ENCODE results near the gene TNNT1. TPM values are rescaled to one million over a fixed set of nuclear protein-coding genes. Genes with fewer than 3 reads are reported as not detected.

TNNT1 gene
- polyA plus RNA-seq, 2 of the 4 experiments (the other 2 are of a cell fraction), result 140 to 155 TPM

- ChIA-PET CTCF (interaction anchor here (0.6 to 6.5 kb wide), 99 partner anchors 10 to 513 kb away, joined by 3 to 123 read pairs (median 5); partner anchors contain the start of genes DNAAF3, GARIN5B, HSPBP1 and KMT5C), POLR2A (interaction anchor here (0.7 to 1.2 kb wide), 10 partner anchors 18 to 458 kb away, joined by 3 to 12 read pairs (median 3); partner anchors contain the start of genes FIZ1, PPP1R12C and UBE2S)
- 66% methylated on average over 21 of the region's 21 CpGs for WGBS (ENCODE audit: missing lambda C conversion rate)
- Histone ChIP-seq H3K4me1 (peaks cover 8% of the 10 kb centered on the region; the same call in 1 of the 3 replicates), H3K9me3 (no peaks in the 10 kb centered on the region), H3K27ac (peak overlapping the region in 1 of 2 experiments; percentile 53; a peak in 2 of 6 replicates), H3K4me2 (peak overlapping the region; percentile 53; the same call in 2 of the 3 replicates), H3K4me3 (no peak overlapping the region)
- FAIRE-seq (no peak), DNase-seq (ENCODE audit: low read depth in 1 of 2, low spot score in 1 of 2) (no peak), ATAC-seq (no peak)
- TF ChIP-seq FOSB (CRISPR knock-in tag; IDR thresholded peaks at IDR 0.05) (no peak), HEYL (CRISPR knock-in tag; IDR thresholded peaks at IDR 0.05) (no peak), RCOR1 (IDR thresholded peaks at IDR 0.05; ENCODE audit: low read depth, low read length) (no peak), CTCF (IDR thresholded peaks at IDR 0.05) (no peak), EHF (CRISPR knock-in tag; IDR thresholded peaks at IDR 0.05) (no peak), HOXB13 (CRISPR knock-in tag; IDR thresholded peaks at IDR 0.05; ENCODE audit: low read depth) (no peak), HES2 (IDR thresholded peaks at IDR 0.05) (no peak), ZSCAN20 (CRISPR knock-in tag; IDR thresholded peaks at IDR 0.05) (no peak), HDAC2 (IDR thresholded peaks at IDR 0.05) (no peak), HMGXB4 (CRISPR knock-in tag; IDR thresholded peaks at IDR 0.05; ENCODE audit: borderline replicate concordance) (no peak), TP53 (CRISPR knock-in tag; IDR thresholded peaks at IDR 0.05) (no peak), RNF2 (IDR thresholded peaks at IDR 0.05; ENCODE audit: borderline replicate concordance, low read depth) (no peak), USF2 (IDR thresholded peaks at IDR 0.05) (no peak), MAZ (IDR thresholded peaks at IDR 0.05; ENCODE audit: borderline replicate concordance, low read depth, low read length) (no peak), ZC3H11A (IDR thresholded peaks at IDR 0.05) (no peak), KDM5A (IDR thresholded peaks at IDR 0.05) (no peak), RAD21 (conservative IDR thresholded peaks at IDR 0.05 in 1 of 2, IDR thresholded peaks at IDR 0.05 in 1 of 2) (no peak), SREBF2 (IDR thresholded peaks at IDR 0.05) (no peak), SMC3 (IDR thresholded peaks at IDR 0.05) (no peak)
Measured at GRCh38 chr19:55141696-55142095, 7.3 kb downstream of the TNNT1 start.

GRCh38 chr19:55137915-55138314 is 11.1 kb downstream of the TNNT1 start:
- no peak for ATAC-seq
- DNase-seq (ENCODE audit: low read depth in 1 of 2, low spot score in 1 of 2), result no peak
- no peaks in the 10 kb centered on the region for H3K4me1 ChIP-seq
- no peak overlapping the region for H3K27ac ChIP-seq
- ChIA-PET POLR2A (no interaction called here), CTCF (interaction anchor here (2.4 to 2.9 kb wide), 2 partner anchors 9 to 366 kb away, joined by 14 read pairs; no protein-coding TSS in a partner anchor)
- H3K4me2 ChIP-seq, result no peak overlapping the region
- WGBS (ENCODE audit: missing lambda C conversion rate), result 88% methylated on average over 9 of the region's 9 CpGs
- H3K4me3 ChIP-seq, result no peak overlapping the region
- H3K9me3 ChIP-seq, result no peaks in the 10 kb centered on the region
- FAIRE-seq, result no peak
- TF ChIP-seq NPAS2 (CRISPR knock-in tag; IDR thresholded peaks at IDR 0.05; ENCODE audit: borderline replicate concordance), result no peak
- TF ChIP-seq CTCF (IDR thresholded peaks at IDR 0.05), result no peak
- TF ChIP-seq ZFP36 (IDR thresholded peaks at IDR 0.05; ENCODE audit: borderline replicate concordance, partially characterized antibody), result no peak
- TF ChIP-seq E2F6 (IDR thresholded peaks at IDR 0.05; ENCODE audit: borderline replicate concordance, low read depth), result no peak
- TF ChIP-seq ZC3H11A (IDR thresholded peaks at IDR 0.05), result no peak
- no peak for TF ChIP-seq RAD21 (conservative IDR thresholded peaks at IDR 0.05 in 1 of 2, IDR thresholded peaks at IDR 0.05 in 1 of 2)
- no peak for TF ChIP-seq FOXS1 (CRISPR knock-in tag; IDR thresholded peaks at IDR 0.05)
- TF ChIP-seq NR3C1 (IDR thresholded peaks at IDR 0.05), result no peak
- no peak for TF ChIP-seq ZNF302 (CRISPR knock-in tag; IDR thresholded peaks at IDR 0.05)
- TF ChIP-seq NFE2L2 (conservative IDR thresholded peaks at IDR 0.05; ENCODE audit: low read length), result no peak
- TF ChIP-seq PHF8 (IDR thresholded peaks at IDR 0.05; ENCODE audit: borderline replicate concordance, low read depth), result no peak
- no peak for TF ChIP-seq HES2 (IDR thresholded peaks at IDR 0.05)
- TF ChIP-seq SREBF2 (IDR thresholded peaks at IDR 0.05), result no peak
- TF ChIP-seq TFCP2L1 (CRISPR knock-in tag; IDR thresholded peaks at IDR 0.05), result no peak

All from A549 (cell line).